Measurements from ENCODE around the gene SEMA4D.

DNA sequence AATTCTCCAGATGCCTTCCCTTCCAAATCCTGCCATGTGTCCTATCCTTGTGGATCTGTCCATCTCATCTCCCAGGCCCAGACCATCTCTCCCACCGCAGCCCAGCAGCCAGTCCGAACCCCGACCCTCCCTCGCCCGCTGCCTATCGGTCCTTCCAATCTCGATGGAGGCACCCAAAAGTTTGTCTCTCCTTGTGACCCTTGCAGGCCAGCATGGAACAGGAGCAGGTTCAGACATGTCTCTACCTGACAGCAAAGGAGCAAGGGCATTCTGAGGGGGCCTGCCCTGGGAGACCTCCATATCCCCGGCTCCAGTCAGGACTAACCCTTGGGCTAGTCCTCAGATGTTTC is 51.0 kb downstream of the SEMA4D start:
- no peak for TF ChIP-seq SUZ12 (IDR thresholded peaks at IDR 0.05; ENCODE audit: extremely low read depth, insufficient read depth, insufficient read length)
- no peak for TF ChIP-seq ZNF274 (IDR thresholded peaks at IDR 0.05; ENCODE audit: low read depth, low read length)

All from NT2/D1 (cell line).